NCI-H2227 treated with DMSO at 0.1 percent for 48 hours (cell line): ENCODE measurements around the gene TXNRD1.
"Not testable (repeated sequence)": the region's sequence is repeated elsewhere in the genome, so short reads cannot be mapped to it uniquely, and the experiment has no call there.

ENCODE experiments used
- DNase-seq: peaks from one replicate; lab custom pipeline; 2025; lab: John Stamatoyannopoulos, UW

TXNRD1 gene

DNA sequence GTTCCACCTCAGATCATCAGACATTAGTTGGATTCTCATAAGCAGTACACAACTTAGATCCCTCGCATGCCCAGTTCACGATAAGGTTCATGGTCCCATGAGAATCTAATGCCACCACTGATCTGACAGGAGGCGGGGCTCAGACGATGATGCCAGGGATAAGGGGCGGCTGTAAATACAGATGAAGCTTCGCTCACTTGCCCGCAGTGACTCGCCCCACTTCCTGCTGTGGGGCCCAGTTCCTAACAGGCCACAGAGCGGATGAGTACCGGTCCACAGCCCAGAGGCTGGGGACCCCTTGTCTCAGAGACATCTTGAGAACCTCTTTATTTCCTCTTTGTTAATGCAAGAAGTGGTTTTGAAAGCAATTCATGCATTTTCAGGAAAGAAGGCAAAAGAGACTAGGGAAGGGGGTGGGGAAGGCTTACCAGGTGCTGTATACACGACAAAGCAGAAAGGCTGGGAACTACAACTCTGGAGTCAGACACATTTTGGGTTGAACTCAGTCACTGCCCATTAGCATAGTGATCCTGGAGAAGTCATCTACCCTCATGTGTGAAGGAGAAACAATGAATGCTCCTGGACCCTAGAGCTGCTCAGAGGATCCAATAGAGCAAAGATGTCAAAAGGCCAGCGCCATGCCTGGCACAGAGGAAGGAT, 156.6 kb downstream of the TXNRD1 start:
- DNase-seq, result no peak

DNA sequence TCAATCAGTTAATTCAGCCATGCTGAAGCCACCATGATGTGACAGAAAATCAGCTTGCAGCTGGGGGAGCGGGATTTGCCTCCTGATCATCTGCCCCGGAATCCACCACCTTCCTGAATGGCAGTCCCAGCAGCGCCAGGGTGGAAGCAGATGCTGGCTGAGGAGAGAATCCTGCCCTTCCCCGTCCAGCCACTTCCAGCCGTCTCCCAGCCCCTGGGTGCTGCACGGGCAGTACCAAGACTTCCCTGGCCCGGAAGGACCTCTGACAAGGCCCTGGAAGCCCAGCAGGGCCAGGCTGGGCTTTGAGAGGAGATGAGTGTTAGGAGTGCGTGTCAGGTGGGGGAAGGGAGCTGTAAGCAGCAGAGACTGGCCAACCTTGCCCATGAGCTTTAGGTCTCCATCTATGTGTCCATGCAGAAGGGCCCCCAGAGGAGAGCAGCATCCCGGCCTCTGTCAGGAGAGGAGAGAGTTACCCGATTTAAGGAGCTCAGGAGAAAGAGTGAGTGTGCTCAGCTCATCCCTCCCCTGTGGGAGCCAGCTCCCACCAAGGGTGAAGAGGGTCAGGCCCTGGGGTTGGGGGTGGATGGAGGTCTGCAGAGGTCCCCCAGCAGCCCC, 157.2 kb downstream of the TXNRD1 start:
- no peak for DNase-seq

DNA sequence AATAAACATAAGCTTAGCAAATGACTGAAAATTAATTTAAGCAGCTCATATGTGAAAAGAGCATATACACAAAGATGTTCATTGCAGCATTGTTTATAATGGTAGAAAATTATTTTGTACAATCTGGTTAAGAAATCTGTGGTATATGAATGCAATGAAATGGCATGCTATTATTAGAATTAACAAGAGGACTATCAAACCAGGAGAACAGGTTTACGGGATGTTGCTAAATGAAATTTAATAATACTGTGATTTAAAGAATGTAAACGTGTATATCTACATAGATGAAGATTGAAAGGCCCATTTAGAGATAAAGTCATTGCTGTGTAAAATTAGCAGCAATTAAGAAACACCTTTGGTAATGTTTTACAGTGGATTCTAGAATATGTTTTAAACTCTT, 158.5 kb downstream of the TXNRD1 start:
- no peak for DNase-seq

DNA sequence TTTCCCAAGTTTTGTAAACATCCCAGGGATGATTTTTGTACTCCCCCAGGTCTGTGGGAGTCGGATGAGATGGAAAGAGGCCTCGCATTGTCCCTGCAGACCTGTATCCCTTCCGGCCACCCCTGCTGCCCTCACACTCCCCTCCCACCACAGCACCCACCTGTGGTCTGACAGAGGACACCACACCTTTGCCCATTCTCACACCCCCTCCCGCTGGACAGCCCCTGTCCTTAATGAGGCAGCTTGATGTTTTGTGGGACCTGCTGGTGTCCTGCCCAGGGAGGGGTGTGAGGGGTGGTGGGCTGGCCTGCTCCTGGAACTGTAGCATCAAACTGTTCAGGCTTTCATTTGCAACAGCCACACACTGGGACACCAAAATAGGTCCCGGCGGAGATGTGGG, 159.2 kb downstream of the TXNRD1 start:
- no peak for DNase-seq

DNA sequence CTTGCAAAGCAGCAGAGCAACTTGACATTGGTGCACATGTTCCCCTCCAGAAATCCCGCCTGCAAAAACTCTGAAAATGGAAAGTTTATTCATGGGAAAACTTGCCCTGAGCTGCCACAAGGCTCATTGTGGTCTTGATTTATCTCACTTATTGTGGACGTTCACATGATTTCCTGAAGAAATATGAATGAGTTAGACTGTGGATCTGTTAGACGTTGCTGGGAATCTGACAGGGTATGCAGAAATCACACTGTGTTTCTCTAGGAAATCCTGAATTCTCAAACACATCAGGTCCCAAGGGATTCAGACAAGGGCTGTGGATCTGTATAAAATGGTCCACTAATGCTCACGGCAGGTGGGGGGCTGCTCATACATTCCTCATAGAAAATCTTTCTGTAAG, 160.2 kb downstream of the TXNRD1 start:
- no peak for DNase-seq

DNA sequence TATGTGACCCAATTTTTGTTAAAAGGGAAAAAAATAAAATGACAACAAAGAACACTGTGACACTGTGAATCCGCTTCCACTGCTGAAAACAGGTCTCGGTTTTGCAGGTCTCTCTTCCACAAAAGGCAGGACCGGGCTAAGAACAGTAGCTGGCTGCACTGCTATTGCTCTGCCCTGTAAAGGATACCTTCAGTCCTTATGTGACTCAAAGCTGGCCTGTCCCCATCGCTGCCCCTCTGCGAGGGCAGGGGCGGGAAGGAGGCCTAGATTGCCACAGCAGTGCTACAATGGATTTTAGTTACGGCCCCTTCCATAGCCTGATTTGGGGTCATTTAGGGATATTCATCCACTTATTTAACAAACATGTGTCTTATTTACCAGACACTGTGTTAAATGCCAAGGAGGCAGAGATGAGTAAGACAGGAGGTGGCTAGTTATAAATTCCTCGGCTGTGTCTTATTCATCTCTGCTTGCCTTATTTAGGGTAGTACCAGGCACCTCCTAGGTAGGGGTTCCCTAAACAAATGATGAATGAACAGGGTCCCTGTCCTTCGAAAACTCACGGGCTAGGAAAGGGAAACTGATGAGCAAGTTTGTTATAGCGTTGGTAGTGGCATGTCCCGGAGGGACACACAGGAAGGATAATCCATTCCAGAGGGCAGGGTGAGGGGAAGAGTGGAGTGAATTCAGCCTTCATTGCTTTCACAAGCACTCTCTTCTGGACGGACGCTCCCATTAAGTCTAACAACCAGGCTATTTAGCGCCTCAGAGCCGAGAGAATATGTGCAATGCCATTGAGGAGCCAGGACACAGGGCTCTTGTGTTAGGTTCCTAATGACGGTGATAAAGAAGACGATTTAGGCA, 161.3 kb downstream of the TXNRD1 start:
- no peak for DNase-seq

DNA sequence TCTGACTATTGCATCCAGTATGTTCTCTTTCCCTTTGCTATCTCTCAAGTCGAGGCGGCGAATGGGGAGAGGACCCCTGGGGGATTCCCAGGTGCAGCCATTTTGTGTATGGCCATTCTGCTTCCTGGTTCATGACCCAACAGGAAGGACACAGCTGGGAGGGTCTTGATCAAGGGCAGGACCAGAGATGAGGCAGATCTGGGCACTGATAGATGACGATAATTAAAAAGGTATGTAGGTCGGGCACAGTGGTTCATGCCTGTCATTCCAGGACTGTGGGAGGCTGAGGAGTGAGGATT, 161.9 kb downstream of the TXNRD1 start:
- DNase-seq, result no peak

DNA sequence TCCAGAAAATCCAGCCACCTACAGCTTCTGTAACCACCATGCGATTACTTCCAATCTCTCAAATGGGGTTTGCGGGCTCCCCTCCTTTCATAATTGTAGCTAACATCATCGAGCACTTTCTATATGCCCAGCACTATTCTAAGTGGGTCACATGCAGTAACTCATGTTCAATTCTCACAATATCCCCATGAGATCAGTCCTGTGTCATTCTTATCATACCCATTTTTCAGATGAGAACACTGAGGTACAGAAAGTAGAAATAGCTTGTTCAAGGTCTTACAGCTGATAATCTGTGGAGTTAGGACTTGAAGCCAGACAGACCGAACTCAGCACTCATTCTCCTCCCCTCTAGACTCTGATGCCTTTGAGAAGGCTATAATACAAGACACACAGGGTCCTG, 162.8 kb downstream of the TXNRD1 start:
- DNase-seq, result no peak

DNA sequence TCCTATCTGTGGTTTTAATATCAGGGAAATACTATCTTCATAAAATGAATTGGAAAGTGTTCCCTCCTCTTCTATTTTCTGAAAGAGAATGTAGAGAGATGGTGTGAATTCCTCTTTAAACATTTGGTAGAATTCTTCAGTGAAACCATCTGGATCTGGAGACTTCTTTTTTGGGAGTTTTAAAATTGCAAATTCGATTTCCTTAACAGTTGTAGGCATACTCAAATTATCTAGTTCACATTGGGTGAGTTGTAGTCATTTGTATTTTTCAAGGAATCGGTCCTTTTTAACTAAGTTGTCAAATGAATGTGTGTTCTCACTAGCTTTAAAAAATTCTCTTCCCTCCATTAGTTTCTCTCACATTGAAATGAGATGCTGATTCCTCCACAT, 165.8 kb downstream of the TXNRD1 start:
- no peak for DNase-seq

DNA sequence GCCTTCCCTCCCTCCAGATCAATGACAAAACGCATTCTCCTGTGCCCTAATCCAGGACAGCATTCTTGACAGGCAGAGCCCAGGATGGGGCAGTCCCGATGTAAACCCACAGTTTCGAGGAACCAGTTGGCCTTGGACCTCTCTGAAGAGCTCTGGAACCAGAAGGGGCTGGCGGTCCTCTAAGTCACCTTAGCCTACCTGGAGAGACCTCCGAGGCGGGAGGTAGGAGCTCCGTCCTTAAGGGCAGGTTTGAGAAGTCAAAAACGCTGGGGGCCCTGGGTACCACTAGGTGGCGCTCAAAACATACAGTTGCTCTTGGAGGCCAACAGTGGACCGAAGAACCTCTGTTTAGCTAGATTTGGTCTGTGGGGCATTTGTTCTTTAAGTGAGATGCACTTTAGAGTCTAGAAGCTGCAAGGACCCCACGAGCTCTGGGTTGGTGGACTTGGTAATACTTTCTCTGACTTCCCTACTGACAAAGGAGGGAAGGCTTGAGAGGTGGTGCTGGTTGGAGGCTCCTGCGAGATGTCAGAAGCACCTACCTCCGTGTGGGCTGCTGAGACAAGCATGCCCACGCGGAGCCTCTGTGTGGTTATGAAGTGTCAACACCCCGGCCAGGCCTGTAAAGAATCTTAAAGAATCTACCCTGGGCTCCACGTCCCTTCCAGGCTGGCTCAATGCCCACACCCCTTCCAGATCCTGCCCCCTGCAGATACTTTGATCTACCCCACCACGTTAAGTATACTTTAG, 166.3 kb downstream of the TXNRD1 start:
- peak; percentile 81 for DNase-seq

DNA sequence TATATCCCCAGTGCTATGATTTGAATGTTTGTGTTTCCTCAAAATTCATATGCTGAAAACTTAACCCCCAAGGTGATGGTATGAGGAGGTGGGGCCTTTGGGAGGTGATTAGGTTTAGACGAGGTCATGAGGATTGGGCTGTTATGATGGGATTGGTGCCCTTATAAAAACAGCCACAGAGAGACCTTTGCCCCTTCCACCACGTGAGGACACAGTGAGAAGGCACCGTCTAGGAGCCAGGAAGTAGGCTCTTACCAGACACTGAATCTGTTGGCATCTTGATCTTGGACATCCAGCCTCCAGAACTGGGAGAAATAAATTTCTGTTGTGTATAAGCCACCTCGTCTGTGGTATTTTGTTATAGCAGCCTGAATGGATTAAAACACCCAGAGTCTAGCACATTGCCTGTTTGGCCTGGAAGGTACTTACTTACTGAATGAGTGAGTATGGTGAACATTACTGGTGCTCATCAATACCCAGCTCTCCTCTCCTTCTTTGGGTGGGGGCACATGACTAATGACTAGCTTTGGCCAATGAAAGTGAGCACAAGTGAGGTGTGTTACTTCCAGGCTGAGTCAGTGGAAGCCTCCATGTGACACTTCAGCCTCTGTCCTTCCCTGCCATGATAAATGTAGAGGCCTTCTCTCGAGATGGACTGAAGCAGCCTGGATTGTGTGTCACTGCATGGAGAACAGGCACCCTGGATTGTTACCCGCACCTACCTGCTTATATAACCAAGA, 168.7 kb downstream of the TXNRD1 start:
- no peak for DNase-seq

DNA sequence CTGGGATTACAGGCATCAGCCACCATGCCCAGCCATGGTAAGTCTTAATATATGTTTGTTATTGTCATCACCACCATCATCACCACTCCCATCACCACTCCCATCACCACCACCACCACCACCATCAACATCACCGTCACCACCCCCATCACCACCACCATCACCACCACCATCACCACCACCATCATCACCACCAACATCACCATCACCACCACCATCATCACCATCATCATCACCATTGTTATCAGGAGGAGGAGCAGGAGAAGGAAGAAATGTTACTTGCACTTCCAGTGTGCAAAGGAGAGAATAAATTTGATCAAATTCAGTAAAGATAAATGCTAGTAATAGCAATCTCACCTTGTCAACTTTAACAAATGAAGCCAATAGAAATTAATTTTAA, 169.9 kb downstream of the TXNRD1 start:
- no peak for DNase-seq

DNA sequence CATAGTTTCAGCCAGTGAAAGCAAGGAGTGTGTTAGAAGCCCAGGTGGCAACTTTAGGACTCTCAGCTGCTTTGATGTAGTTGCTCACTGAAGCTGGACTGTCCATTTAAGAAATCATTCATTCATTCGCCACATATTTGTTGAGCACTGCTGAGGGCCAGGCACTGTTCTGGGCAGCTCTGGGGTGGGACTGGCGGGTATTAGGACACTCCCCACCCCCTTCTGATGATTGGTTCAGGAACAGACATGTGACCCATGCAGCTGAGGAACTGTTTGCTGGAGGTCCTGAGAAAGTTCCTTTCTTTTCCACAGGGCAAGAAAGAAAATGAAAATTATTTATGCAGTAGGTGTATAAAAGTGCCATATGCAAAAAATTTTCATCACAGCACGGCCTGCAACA, 170.9 kb downstream of the TXNRD1 start:
- no peak for DNase-seq

DNA sequence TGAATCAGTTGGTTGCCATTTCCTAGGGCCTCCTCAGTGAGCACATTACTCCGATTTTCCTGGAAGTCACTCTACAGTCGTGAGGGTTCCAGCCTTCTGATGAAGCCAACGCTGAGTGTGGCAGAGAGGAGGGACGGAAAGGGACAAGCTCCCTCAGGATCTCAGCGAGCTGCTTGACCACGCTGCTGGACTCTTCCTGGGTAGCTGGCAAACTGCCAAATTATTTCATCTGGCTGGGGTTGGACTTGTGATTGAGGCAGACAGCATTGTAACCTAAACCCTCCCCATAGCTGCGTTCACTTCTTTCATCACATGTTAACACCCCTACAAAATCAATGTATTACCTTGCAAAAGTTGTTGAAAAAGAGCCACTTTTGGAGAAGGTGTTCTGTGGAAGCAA, 171.6 kb downstream of the TXNRD1 start:
- DNase-seq, result peak; percentile 28

DNA sequence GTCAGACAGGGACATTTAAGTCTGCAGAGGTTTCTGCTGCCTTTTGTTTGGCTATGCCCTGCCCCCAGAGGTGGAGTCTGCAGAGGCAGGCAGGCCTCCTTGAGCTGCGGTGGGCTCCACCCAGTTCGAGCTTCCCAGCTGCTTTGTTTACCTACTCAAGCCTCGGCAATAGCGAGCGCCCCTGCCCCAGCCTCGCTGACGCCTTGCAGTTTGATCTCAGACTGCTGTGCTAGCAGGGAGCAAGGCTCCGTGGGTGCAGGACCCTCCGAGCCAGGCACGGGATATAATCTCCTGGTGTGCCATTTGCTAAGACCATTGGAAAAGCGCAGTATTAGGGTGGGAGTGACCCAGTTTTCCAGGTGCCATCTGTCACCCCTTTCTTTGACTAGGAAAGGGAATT, 178.5 kb downstream of the TXNRD1 start:
- not testable (repeated sequence) for DNase-seq
